NCI-H524 (cell line): ENCODE results near the gene SMIM10.
A peak's percentile ranks its signal among the peaks of the same experiment; 100 is the strongest.
"Not testable (repeated sequence)": the region's sequence is repeated elsewhere in the genome, so short reads cannot be mapped to it uniquely, and the experiment has no call there.

Source experiments
- DNase-seq, 2 experiments: peaks; one replicate each; lab custom pipeline; 2025; lab: John Stamatoyannopoulos, UW

Gene SMIM10

DNA sequence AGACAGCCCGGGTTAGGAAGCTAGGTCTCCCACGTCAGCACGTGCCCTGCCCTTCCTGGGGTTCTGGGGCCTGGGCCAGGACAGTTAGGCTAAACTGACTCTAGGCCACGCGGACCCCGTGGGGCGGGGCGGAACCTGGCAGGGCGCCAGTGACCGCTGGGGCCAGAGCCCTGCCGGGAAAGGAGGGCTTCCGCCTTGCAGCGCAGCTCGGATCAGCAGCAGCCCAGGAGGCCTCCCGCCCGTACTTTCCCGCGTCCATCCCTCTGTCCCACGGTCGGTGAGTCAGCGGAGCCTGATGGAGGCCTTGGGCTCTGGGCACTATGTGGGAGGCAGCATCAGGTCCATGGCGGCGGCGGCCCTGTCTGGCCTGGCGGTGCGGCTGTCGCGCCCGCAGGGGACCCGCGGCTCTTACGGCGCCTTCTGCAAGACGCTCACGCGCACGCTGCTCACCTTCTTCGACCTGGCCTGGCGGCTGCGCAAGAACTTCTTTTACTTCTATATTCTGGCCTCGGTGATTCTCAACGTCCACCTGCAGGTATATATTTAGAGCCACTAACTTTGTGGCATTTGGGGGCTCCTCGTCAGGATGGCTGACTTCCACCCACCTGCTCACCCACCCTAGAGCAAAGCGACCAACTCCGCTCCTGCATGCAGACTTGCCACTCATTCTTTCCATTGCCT is at the start of gene SMIM10:
TSS of gene SMIM10 (plus strand) at position 191 of the 681 bp plus-strand sequence. CDS start at position 296, 105 bp downstream.
- peak in 1 of 2 experiments; percentile 33 for DNase-seq

DNA sequence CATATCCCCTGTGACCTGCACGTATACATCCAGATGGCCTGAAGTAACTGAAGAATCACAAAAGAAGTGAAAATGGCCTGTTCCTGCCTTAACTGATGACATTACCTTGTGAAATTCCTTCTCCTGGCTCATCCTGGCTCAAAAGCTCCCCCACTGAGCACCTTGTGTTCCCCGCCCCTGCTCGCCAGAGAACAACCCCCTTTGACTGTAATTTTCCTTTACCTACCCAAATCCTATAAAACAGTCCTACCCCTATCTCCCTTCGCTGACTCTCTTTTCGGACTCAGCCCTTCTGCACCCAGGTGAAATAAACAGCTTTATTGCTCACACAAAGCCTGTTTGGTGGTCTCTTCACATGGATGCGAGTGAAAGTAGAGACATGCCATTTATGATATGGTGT is 44.4 kb upstream of the SMIM10 start:
- DNase-seq: not testable (repeated sequence)

DNA sequence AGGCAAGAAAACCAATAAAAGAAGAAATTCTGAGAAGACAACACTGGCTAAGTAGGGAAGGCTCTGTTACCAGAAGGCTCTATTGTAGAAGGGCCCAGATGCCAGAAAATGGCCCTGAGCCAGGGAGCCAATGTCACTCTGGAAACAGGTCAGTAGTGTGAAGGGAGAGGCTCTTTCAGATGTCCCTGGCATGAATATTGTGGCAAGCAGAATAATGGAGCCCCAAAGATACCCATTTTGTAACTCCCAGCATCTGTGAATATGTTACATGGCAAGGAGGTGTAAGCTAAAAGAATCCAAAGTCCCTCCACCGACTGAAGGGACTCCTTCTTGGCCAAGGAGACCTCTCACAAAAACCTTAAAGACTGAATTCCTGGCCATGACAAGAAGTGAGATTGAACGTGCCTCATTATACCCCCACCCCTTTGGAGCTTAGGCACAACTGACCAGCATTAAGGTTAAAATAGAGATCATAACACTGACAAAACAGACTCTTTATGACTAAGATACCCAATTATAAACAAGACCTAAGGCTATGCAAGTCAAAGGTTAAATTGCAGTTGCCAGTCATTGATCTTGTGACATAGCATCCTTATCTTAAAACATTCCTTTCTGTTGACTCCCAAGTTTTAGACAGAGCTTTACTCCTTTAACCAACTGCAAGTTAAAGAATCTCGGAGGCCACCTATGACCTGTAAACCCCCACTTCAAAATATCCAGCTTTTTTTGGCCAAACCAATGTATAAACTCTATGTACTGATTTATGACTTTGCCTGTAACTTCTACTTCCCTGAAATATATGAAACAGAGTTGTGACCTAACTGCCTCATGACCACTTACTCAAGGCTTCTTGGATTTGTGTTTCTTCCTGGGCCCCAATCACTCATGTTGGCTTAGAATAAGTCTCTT is 42.2 kb upstream of the SMIM10 start:
- no peak for DNase-seq

DNA sequence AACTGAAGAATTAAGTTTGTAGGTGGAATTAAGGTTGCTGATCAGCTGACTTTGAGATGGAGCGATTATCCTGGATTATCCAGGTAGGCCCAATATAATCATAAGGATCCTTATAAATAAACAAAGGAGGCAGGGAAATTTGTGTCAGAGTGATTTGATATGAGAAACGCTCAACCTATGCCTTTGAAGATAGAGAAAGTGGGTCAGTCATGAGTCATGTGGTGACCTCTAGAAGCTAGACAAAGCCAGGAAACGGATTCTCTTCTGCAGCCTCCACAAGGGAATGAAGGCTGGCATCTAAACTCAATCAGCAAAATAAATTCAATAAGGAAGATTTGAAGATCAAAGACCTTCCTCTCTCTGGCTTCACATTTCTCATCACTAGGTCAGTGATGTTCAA is 41.5 kb upstream of the SMIM10 start:
- no peak for DNase-seq

DNA sequence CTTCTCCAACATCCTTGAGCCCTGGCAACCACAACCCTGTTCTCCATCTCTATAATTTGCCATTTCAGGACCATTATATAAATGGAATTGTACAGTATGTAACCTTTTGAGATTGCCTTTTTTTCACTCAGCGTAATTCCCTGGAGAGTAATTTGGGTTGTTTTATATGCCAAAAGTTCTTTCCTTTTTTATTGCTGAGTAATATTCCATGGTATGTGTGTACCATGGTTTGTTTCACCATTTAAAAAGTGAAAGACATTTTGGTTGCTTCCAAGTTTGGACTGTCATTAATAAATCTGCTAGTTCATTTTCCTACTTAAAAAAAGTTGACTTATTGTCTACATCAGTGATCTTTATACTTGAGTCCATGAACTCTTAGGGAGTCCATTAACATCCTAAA is 33.0 kb upstream of the SMIM10 start:
- DNase-seq: no peak

DNA sequence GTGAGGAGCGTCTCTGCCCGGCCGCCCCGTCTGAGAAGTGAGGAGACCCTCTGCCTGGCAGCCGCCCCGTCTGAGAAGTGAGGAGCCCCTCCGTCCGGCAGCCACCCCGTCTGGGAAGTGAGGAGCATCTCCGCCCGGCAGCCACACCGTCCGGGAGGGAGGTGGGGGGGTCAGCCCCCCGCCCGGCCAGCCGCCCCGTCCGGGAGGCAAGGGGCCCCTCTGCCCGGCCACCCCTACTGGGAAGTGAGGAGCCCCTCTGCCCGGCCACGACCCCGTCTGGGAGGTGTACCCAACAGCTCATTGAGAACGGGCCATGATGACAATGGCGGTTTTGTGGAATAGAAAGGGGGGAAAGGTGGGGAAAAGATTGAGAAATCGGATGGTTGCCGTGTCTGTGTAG is 30.4 kb upstream of the SMIM10 start:
- not testable (repeated sequence) for DNase-seq

DNA sequence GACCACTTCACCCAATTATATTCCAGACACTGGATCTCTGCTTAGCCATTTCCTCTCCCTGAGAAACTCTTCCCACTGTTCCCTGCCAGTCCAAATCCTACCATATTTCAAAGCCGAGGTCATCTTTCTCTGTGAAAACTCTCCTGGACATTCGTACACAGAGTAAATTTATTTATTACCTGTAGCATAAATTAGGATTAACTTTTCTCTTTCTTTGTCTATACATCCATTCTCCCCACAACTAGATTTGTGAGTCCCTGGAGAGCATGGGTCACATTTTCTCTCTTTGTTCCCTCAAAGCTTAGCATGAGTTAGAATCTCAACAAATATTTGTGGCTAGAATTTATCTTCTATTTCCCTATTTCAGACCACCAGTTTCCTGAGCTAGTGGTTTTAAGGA is 27.8 kb upstream of the SMIM10 start:
- DNase-seq: no peak

DNA sequence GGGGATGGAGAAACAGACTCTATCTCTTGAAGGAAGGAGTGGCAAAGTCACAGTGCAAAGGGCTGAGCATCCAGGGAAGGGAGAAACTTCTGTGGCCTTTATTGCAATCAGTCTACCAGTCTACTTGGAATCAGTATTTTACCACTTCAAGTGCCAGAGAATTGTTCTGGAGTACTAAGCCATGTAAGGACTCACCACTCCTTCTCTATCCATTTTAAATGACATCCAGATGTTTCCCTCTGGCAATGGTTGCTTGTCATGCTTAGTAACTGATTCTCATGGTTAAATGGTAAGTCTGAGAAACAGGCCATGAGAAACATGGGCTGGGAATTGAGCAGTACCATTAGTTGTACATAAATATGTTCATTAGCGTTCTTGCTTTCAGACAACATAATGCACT is 21.1 kb upstream of the SMIM10 start:
- DNase-seq: no peak

DNA sequence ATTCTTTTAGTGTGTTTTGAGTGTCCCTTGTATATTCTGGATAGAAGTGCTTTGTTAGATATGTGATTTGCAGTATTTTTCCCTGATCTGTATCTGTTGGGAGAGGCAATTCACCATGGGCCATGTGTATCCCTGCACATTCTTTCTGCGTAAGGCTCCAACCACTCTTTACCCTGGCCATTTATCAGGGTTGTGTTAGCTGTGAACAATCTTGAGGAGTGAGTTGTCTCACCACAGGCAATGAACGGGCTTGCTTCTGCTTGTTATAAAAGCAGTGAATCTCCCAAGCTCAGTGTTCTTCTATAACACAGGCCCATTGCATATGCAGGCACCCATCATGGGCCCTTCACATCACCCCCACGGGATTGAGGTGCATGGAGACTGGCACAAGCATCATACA is 18.9 kb upstream of the SMIM10 start:
- DNase-seq: no peak

DNA sequence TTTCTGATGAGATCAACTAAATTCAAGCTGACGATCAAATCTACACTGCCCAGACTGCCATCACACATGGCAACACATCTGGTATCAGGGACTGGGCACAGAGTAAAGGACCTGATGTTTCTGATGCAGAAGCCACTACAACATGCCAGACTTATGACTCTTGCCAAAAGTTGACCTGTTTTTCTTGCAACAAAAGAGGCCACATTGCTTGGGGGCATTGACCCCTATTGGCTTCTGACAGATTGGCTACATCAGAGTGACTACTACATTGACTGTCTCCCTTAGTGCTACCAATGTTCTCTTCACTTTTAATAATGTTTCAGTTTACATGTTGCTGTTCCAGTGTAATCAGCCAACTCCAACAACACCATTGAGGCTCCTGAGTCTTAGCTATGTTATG is 15.3 kb upstream of the SMIM10 start:
- DNase-seq: no peak

DNA sequence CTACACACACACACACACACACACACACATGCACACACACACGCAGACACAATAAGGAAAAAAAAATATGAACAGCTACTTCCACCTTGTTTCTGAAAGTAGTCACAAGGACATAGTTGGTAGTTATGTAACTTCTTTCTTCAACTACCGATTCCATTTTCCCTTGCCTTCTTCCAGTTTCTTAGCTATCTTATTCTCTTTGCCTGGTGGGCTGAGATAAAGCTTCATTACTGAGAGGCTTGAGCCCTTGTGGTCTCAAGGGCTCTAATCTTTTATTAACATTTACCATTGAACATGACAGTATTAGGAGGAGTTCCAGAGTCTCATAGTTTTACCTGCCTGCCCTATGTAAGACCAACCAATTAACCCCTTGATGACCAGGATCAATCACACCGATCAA is 8.9 kb upstream of the SMIM10 start:
- no peak for DNase-seq

DNA sequence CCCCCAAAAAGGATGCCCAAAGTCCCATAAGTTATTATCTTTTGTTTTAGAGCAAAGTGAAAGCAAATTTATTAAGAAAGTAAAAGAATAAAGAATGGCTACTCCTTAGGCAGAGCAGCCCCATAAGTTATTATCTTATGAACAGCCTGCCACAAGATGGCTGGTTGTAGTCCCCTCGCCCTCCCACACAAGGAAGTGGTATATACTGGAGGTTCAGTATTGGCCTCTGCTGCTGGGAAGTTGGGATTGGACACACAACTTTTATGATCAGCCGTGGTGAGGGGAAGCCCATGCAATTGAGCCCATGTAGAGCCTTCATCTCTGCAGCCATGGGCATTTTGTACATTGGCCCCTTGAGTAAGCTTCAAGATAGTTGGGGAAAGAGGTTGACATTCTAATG is 8.0 kb upstream of the SMIM10 start:
- no peak for DNase-seq

DNA sequence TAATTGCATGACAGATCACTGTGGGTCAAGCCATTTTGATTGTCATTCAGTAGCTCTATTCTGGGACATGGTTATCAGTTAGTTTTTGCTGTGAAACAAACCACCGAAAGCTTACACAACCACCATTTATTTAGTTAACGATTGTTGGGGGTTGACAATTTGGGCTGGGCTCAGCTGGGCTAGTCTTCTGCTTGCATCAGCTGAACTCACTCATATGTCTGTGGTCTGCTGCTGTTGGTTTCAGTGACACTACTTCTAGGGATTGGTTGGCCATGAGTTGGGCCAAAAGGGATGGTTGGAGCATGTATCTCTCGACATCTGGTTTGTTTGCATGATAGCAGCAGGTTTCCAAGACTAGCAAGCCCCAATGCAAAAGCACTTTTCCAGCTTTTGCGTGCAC is 5.3 kb upstream of the SMIM10 start:
- DNase-seq: no peak

DNA sequence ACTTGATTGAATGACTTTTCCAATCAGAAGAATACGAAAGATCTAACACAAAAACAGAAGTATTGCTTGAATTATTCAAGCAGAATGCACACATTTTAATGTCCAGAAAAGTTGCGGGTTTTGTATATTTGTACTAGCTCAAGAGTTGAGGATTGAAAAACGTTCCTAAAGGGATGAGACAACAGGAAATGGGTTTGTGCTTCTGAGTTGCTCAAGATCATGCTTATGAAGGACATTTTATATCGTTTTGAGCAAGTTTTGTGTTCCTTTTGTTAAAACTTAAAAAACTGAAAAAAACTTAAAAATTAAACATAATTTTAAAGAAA is 353 bp upstream of the SMIM10 start:
- no peak for DNase-seq

DNA sequence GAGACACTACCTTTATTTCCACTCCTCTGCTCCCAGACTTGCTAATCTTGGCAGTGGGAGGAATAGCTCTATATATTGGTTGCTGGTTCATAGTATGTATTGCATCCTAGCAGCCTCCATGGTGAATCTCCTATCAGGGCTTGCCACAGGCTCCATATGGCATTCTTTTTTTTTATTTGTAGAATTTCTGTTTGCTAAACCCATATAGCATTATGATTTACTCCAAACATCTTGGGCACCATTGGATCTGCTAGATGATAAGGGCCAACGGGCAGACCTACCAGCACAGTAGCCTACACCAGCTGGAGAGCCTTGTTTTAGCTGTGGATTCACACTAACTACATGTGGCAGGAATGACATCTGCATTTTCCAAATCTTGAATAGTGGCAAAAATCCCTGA is 6.9 kb downstream of the SMIM10 start:
- DNase-seq: no peak

DNA sequence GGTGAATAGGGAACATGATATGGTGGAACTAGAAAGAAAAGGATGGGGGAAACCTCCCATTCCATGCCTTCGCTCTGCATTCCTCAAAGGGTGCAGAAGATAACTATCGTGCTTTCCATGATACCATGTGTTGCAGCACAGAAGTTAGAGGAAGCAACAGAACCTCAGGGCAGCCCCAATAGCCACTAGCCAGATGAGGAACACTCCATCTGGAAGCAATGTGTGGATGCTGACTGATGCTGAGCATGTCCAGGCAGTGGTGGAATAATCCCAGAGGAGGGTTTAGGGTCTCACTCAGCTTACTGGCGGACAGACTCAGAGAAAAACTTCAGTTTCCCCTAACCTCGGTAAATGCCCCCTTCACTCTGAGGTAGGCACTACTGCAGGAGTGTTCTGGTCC is 7.5 kb downstream of the SMIM10 start:
- DNase-seq: no peak

DNA sequence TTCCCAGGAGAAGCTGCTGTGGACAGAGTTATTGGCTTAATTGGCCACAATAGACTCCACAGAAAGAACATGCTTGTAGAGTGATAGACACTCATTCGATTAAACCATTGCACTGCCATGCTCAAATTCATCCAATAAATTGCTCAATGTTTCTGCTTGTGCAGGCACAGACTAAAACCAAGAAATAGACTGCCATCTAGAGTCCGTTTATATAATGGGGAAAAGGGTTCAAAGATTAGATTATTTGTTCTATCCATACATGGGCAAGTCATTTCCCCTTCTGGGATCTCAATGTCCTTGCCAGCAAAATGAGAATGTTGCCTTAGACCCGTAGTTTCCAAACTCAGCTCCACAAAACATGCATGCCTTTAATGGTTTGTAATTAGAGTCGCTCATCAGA is 8.7 kb downstream of the SMIM10 start:
- peak; percentile 7 to 39 for DNase-seq

DNA sequence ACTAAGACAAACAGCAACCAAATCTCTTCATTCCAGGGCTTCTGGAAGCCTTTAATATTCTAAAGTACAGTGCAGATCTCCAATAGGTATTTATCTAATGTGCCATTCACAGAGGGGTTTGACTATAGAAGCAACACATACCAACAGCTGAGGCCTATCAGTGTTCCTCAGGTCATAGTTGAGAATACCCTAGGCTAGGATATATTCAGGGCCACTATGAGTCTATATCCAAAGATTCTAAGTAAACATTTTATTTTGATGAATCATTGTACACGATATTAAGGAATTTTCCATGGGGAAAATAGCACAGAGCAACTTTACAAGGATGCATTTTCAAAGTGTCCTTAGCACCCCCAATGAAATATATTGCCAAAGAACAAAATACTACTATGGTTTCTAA is 9.7 kb downstream of the SMIM10 start:
- no peak for DNase-seq

DNA sequence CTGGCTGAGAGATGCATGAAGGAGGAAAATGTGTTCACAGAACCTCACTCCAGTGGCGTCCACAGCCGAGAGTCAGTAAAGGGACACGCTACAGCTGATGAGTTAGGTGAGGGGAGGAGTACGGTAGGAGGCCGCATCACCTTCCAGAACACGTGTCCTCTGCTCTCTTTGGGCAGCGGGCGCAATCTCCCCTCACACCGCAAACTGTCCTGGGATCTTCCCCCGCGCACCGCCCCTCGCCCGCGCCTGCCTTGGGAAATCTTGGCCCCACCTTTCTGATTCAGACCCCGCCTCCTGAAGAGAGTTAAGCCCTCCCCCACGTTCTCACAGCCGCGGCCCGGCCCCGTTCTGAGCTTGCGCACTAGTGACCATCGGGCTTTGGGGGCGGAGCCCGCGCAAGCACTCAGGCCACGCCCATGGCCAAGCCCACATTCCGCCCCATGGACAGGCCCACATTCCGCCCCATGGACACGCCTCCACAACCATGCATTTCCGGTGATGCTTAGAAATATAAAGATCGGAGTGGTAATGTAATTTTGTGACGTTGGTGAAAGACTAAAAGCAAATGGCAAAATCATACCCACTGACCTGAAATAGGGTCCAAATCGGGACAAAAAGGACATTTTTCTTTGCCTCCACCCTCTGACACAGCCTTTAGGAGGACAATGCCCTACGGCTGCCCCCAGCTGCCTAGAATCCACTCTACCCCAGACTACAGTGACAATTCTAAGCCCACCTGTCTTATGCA is 13.3 kb downstream of the SMIM10 start:
- DNase-seq: peak; percentile 91 to 93

DNA sequence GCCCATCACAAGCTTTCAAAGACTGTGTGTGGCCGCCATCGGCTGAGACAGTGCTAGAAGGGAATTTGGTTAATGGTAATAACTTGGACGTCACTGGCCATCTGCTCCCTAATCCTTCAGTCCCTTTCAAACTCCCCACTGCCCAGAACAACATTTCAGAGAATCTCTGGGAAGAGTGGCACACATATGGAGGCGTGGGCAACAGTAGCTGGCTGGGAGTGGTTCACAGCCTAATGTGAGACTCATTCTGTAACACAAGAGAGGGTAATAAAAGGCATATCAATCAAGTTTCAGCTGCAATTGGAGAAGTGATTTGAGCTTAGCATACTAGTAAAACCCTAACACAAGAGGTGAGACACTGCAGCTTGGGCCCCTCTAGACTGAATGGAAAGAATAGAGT is 15.4 kb downstream of the SMIM10 start:
- peak; percentile 73 to 86 for DNase-seq

DNA sequence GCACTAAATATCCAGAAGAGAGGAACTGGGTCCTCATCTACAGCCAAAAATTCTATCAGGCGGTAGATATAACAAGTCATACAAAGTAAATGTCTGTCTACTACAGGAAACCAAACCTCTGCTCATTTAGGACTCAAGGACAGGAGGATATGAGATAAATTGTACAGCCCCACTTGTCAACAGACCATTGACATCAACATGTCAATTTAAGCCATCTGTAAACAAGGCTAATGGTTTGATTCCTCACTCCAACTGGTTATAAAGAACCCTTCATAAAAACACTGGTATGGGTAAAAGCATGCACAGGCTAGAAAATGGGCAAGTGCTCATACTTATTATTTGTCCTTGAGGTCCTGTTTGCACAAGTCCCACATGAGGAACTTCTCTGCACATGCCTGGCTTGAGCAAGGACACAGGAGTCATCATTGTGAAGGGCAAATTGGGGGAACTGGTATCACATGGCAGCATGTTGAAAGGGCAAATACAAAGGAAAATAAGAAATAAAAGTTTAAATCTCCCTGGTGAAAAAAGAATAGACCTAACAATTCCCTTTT is 18.3 kb downstream of the SMIM10 start:
- DNase-seq: no peak

DNA sequence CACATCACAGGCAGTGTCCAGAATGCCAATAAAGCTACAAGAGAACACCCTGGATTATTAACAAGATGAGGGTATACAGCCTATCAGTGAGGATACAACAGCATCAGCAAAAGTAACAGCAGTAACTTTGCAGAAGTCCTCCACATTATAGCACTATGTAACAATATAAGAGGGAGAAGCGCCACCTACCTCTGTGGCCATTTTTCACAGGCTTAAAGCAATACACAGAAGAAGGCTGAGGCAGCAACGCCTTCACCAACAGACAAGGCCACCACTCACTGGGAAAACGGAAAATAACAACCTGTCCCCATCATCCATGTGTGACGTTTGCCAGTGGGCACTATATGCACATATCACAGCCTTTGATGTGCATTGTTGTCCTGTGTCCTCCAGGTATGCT is 19.0 kb downstream of the SMIM10 start:
- no peak for DNase-seq

DNA sequence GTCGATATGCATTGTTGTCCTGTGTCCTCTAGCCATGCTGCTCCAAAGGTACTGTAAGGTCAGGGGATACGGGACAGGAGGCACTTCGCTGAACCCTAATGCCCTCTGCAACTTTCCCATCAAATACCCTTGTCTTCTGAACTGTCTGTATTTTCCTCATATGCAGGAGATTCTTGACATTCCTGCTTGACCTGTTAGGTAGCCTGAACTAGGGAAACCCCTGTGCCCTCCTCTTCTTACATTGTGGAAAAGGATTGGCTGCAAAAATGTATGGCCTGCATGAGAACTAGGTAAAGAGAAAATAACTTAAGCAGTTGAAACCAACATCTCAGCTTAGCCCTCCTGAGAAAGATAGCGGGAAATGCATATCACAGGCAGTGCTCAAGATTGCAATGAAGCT is 20.1 kb downstream of the SMIM10 start:
- no peak for DNase-seq
